GM18519 (cell line): Measurements from ENCODE around the gene SEMA3C.
"Not testable (repeated sequence)": the region's sequence is repeated elsewhere in the genome, so short reads cannot be mapped to it uniquely, and the experiment has no call there.

ENCODE experiments used
- ATAC-seq: cut with Tn5 transposase; IDR thresholded peaks from one replicate; pipeline ENCODE4 v1.9.1; 2021; ENCODE audit warnings: mild to moderate bottlenecking, moderate library complexity; ENCODE audit not compliant: unreplicated experiment, low FRiP score

The SEMA3C gene

DNA sequence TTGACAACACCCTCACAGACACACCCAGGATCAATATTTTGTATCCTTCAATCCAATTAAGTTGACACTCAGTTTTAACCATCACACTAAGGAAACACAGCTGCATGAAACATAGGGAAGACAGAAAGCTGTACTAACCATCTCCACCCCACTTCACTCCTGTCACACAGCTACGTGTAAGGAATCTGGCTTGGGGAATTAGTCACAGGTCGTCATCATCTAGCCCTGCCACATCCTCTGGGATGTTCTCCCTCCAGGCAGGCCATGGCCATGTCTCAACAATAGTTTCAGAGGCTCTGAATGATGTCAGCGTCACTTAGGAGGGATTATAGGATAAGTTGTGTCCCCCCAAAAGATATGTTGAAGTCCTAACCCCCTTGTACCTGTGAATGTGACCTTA lies 10.8 kb upstream of the SEMA3C start:
- no peak for ATAC-seq

DNA sequence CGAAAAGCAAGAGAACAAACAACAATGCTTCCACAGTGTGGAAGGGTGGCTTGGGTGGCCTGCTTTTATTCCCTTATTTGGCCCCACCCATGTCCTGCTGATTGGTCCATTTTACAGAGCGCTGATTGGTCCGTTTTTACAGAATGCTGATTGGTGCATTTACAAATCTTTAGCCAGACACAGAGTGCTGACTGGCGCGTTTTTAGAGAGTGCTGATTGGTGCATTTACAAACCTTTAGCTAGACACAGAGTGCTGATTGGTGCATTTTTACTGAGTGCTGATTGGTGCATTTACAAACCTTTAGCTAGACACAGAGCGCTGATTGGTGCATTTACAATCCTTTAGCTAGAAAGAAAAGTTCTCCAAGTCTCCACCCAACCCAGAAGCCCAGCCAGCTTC lies 8.1 kb upstream of the SEMA3C start:
- not testable (repeated sequence) for ATAC-seq

DNA sequence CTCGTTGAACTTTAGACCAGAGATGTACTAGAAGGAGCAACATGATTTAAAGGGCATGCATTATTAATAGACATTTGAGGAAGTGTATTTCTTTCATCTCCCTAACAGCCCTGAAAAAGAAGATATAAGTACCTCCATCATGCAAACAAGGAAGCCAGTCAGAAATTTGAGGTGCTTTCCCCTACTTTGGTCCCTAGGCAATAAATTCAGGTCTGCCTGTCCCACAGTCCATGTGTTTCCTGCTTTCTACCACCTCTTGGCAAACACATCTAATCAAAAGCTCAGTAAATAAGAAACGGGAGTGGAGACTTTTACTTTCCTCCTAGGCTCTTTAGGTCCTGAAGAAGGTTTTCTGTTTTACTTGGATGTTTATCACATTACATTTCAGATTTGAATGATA lies 5.2 kb upstream of the SEMA3C start:
- no peak for ATAC-seq

DNA sequence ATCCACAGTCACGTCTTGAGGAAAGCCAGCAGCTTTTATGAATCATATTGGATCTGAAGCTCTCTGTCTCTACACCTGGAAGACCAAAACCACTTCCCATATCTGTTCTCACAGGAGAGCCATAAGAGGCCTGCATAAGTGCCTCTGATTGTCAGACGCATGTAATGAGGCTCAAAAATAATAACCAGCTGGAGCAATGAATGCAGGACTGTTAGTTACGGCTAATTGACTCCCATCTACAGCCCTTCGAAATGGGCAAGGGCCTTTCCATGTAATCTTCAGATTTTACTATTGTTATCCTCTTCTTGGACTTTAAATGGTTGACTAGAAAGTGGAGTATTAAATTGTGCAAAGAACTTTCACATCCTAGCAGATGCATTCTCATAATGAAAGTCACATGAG lies 4.4 kb upstream of the SEMA3C start:
- ATAC-seq = no peak

DNA sequence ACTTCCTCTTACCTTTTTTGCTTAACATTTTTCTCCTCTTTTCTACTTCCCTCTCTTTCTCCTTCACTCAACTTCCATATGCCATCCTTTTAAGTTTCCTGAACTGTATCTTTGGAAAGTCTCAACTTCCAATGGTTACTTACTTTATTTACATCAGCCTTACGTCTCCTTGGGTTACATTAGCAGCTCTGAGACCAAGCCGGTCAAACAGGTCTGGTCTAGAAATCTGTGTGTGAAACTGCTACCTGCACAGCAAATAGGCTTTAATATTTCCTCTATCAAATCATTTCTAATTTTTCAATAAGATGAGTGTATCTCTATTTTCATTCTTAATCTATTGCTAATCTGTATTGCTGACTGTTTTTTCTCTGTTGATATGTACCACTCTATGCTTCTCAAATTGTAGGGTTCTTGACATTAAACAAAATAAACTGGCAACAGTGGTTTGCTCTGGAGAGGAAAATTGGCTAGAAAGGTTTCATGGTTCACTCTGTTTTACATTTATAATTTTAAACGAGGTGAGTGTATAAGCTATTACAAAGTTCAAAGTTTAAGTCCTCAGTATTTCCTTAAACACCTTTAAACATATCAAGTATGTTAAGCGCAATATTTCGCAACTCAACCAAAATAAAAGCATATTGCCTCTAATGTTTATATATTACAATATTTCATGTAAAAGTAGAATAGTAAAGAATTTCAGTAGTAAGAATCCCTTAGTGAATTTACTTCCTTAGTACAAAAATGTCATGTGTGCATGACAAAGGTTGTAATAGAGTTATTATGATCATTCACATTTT lies 3.6 kb upstream of the SEMA3C start:
- no peak for ATAC-seq

DNA sequence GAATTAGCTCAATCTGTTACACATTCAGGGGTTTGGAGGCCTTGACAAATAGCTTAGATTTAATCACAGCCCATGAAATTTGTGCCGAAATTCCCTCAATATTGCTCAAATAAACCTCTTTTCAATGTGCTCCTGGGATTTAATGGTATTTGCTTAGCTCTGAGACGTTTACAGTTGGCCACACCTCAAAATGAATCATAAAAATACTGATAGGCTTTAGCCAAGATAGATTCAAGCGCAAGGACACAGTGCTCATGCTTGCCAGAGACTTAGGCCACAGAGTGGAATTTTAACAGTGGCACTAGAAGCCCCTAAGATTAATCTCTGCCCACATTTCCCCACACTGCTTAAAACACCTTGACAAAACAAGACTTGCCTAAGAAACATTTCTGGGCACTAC lies 2.3 kb upstream of the SEMA3C start:
- ATAC-seq = no peak

DNA sequence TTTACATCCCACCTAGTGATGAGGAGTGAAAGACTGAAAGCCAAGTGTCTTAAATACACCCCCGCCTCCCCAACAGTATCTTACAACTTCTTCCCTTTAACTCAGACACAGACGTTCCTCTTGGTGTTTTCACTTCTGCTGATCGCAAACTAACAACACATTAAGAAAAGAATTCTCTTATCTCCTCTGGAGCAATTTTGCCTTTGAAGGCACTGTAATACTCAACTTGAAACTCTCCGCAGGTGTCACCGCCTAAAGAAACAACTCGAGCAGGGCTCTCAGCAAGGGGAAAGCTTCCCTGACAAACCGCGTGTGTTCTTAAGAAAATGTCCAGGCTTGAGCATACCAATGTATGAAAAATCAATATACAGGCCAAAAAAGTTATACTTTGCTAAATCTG lies 452 bp downstream of the SEMA3C start:
- peak; percentile 60 for ATAC-seq

DNA sequence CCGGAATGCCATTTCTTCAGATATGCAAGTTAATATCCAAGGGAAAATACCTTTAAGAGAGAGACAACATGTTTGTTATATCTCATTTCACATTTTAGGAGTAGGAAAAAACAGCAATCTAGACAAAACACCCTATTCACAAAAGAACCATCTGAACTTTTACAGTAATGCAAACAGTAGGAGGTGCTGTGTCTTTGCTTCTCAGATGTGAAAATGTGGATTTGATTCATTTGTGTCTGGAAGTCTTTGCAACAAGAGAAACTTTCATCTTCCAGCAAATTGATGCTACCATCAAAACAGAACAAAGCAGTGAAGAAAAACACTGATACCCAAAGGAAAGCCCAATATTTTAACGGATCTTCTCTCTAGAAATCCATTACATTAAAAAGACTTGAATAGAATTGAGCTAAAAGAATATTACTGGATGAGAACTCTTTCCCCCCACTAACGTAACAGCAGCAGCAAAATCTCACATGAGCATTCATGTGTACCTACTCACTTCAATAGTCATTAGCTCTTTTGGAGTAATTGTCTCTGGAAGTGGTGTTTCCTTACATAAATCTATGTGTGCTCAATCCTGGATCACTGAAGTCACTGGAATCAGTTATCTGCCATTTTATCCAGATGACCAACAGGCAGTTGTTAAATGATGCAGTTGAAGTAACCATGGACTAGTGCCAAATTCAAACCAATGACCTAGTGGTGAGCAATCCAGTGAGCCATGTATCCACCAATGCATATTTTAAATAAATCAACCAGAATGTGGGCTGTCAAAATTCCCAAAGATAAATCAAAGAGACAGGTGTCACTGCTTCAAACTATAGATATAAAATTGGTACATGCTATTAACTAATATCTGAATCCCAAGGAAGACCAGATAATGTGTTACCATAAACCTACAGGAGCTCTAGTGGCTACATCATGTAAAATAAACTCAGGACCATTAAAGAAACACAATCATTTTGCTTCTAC lies 1.8 kb downstream of the SEMA3C start:
- no peak for ATAC-seq

DNA sequence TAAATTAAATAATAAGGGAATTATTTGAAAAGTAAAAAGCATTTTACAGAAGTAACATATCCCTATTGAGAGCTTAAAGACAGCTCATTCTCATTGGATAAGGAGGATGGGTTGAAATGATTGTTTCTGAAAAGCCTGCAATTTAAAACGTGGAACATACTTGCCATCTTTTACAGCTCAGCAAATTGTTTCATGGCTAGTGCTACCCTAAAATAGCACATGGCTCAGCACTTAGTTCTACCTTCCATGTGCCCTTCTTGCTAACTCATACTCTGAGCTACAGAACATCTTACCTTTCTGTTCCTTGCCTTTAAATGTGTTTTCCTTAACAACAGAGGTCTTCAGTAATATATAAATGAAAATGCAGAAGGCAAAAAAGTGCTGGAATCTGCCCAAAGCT lies 8.6 kb downstream of the SEMA3C start:
- no peak for ATAC-seq

DNA sequence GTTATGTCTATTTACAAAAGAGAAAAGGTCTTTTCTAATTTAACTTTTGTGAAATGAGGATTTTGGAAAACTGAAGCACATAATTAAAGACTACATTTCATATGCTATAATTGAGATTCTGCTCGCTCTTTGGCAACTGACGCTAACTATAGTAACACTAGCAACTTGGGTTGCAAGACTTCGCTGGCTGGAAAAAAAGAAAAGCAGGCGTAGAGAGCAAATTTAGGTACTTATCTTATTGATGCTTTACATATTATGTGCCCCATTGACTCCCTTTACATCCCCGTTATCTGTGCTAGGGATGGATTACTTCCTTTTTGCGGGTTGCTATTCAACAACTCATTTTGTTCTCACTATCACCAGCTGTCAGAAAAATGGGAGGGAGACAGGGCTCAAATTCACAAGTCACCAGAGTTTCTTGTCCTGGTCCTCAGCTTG lies 10.5 kb downstream of the SEMA3C start:
- no peak for ATAC-seq

DNA sequence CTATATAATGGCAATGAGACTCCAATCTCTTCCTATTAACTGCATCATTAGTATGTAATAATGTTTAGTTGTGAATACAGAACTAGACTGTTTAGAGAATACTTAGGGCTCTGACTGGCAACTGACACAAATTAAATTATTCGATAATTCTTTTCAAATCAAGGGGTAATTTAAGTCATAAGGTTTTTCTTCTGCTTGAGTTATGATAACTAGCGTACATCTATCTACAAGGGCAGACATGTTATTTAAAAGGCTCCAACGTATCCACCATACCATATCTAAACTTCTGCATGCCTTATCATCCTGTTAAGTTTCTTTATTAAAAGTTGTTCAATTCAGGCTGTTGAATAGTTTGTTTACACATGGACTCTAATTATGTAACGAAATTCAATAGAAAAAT lies 11.2 kb downstream of the SEMA3C start:
- no peak for ATAC-seq

DNA sequence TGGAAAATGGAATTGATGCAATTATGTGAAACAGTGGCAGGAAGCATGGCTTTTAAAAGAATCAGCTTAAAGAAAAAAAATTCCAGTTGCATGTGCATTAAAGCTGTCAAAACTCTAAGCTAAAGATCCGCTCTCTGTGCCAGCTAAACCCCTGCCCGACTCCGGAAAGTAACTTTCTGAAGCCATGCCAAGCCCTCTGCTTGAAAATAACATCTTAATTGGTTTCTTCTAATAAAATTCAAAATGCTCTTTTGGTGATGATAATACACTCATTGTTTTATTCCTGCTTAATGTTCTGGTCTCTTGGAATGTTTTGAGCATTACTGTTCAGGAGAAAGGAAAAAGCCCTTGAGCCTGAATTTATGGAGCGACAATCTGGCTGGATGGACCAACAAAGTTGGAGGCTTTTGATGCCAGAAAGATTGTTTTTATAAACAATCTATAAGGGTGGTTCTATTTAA lies 11.7 kb downstream of the SEMA3C start:
- ATAC-seq = no peak

DNA sequence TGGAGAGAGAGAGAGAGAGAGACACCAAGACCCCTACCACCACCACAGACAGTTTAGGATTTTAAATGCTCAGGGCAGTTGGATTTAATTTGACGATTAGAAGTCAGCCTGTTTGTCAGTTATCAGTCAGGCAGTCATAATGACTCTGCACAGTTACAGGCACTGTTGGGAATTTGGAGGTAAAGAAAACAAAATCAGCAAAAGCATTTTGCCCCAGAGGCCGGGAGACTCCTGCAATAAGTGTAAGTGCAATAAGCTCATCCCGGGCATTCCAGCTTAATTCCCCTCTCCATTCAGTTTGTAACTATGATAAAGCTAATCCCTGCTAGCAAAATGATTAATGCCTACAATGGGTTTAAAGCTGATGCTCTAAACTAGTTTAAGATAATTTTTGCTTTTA lies 13.5 kb downstream of the SEMA3C start:
- ATAC-seq = no peak

DNA sequence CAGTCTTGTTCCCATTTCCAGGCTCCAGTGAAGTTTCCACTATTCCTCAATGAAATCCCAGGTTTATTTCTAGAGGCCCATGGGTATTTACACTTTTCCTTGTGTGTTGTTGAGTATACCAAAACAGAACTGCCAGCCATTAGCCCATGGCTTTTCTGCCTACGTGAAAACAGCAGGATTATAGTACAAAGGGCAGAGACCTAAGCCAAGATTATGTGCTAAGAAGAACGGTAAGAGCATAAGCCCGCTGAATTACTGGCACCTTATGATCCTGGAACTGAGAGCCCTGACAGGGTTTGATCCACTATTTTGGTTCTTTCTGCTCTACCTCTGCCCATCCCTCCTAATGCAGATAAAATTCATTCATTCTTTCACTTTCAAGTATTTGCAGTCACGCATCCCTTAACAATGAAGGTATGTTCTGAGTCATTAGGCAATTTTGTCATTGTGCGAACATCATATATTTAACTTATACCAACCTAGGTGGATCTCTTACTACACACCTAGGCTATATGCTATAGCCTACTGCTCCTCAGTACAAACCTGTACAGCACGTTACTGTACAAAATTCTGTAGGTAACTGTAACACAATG lies 16.0 kb downstream of the SEMA3C start:
- no peak for ATAC-seq

DNA sequence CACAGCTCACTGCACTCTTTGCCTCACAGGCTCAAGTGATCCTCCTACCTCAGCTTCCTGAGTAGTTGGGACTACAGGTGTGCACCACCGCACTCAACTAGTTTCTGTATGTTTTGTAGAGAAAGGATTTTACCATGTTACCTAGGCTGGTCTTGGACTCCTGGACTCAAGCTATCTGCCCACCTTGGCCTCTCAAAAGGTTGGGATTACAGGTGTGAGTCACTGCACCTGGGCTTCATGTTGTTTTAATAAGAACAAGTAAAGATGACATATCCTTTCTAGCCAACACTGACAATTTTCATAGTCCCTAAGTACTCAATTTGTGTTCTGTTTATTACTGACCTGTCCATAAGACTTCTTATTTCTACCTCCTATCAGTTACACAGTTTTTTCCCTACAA lies 16.8 kb downstream of the SEMA3C start:
- ATAC-seq = no peak

DNA sequence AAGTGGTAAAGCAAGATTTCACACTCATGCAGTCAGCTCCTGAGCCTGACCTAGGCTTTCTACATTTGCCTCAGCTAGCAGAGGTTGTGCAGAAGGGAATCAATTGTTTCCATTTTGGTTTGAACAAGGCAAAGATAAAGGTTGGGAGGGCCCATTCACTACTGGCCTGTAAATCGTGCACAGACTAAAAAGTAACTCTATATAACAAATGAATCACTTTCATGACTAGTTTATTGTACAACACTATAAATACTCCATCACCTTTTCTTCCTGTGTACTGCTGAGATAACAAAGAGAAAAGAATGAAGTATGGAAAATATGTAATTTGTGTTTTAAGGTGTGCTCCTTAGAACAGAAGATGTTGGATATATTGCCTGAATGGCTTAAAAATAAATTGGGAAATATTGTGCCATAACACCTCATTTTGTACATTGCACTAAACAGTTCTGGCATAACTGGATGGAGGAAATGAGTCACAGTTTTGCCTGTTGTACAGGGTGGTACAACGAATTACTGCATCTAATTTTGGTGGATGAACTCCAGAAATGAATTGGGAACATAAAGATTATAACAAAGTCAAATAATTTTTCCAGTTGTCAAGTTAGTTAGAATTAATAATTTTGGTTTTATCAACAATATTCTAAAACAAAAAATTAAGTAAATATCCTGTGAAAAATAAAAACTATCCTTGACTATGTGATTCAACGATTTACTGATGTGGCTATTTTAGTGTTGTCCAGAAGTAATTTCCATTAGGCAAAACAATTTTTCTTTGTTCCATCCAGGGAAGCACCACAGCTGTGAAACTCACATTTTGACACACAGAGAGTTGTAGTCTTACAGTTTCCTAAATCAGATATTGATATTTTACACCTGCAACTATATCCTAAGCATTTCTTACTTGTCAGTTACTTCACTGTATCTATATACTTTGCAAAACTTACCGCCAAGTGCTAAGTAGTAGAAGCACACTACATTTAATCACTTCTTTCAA lies 18.0 kb downstream of the SEMA3C start:
- ATAC-seq = no peak

DNA sequence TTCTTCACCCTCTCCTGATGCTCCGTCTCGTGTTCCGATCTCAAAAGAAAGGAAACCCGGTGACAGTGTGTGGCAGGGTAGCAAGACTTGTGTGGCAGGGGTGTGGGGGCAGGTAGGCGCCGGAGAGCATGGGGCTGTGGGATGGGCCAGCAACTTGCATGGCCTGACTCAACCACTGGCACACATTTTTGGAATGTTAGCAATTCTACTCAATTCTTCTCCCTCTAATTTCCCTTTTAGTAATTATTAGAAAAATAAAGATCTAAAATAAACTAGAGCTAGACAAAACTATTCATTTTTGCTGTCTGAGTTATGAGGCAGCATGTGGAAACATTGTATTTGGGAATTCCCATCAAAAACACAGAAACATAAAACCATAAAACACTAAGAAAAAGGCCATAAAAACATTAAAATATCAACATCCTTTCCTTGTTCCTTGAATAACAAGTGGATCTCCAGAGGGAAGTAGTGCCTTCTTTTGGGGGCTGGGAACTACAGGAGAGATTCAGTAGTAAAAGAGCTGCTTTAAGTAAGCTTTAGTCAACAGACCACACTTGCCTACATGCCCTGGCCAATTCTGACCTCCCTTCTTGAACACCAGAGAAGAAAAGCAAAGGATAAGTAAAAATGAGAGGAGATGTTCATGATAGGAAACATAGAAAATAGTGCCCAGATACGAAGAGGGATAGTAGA lies 21.8 kb downstream of the SEMA3C start:
- no peak for ATAC-seq

DNA sequence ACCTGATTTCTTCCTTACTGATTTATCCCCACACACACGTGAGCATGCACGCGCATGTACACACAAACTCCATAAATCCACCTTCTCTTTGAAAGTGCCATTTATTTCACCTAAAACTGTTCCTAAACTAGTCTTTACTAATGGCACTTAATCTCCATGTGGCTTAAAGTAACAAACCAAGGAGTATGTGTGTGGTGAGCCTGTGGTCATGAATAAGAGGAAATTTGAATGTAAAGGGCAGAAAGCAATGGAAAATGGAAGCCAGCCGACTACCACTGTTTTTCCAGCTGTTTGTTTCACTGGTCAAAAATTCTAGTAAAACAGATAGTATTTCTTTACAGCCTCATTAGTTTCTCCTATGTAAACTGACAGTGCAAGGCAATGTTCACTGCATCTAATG lies 23.8 kb downstream of the SEMA3C start:
- no peak for ATAC-seq

DNA sequence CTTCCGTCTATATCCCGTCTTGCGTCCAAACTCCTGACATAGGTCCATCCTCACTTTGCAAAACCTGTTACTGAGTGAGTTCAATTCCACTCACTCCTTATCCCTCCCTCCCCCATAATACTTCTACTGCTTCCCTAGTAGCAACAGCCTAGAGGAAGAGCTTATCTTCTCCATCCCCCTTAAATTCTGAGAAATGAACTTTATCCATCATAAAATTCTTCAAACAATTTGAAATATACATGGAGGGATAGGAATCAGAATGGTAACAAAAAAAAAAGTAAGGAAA lies 27.6 kb downstream of the SEMA3C start:
- ATAC-seq = no peak
